ENCODE data around the gene GATA3.

DNA sequence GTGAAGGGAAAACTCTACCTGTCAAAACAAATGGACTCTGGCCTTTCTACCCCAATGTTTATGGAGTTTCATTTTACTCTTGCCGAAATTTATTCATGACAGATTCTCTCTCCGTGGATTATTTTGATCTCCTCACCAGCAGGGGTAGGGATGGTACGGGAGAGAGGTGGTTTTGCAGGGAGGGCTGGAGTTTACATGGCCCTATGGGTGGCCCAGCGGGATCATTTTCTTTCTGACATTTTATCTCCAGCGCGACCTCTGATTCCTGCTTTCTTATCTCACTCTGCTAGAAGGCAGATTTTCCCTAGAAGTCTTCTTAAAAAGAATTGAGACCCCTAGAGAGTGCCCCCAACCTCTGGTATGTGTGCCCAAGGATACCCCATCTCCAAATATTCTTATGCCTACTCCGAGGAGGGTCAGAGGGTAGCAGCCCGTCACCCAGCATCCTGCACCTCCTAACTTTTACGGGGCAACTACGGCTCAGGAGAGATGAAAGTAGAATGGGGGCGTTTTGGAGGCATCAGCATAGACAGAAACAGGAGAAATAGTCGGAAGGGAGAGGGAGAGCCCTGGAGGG, 10.1 kb upstream of the GATA3 start:
- no peak for TF ChIP-seq ZNF311 (CRISPR knock-in tag; IDR thresholded peaks at IDR 0.05)
- no peak for TF ChIP-seq POLR2A (conservative IDR thresholded peaks at IDR 0.05)
- TF ChIP-seq MAZ (CRISPR knock-in tag; conservative IDR thresholded peaks at IDR 0.05 in 1 of 2, IDR thresholded peaks at IDR 0.05 in 1 of 2) = no peak
- TF ChIP-seq, protein P1, sequence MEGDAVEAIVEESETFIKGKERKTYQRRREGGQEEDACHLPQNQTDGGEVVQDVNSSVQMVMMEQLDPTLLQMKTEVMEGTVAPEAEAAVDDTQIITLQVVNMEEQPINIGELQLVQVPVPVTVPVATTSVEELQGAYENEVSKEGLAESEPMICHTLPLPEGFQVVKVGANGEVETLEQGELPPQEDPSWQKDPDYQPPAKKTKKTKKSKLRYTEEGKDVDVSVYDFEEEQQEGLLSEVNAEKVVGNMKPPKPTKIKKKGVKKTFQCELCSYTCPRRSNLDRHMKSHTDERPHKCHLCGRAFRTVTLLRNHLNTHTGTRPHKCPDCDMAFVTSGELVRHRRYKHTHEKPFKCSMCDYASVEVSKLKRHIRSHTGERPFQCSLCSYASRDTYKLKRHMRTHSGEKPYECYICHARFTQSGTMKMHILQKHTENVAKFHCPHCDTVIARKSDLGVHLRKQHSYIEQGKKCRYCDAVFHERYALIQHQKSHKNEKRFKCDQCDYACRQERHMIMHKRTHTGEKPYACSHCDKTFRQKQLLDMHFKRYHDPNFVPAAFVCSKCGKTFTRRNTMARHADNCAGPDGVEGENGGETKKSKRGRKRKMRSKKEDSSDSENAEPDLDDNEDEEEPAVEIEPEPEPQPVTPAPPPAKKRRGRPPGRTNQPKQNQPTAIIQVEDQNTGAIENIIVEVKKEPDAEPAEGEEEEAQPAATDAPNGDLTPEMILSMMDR (IDR thresholded peaks at IDR 0.05 in 2 of 3, conservative IDR thresholded peaks at IDR 0.05 in 1 of 3; ENCODE audit: insufficient read depth in 2 of 3, low read depth in 1 of 3, low read length in 3 of 3) = no peak
- no peak for TF ChIP-seq ZNF445 (CRISPR knock-in tag; IDR thresholded peaks at IDR 0.05; ENCODE audit: low read depth)
- TF ChIP-seq CHD2 (IDR thresholded peaks at IDR 0.05; ENCODE audit: low read depth, low read length) = no peak
- TF ChIP-seq, protein P2, sequence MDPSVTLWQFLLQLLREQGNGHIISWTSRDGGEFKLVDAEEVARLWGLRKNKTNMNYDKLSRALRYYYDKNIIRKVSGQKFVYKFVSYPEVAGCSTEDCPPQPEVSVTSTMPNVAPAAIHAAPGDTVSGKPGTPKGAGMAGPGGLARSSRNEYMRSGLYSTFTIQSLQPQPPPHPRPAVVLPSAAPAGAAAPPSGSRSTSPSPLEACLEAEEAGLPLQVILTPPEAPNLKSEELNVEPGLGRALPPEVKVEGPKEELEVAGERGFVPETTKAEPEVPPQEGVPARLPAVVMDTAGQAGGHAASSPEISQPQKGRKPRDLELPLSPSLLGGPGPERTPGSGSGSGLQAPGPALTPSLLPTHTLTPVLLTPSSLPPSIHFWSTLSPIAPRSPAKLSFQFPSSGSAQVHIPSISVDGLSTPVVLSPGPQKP (CRISPR knock-in tag; IDR thresholded peaks at IDR 0.05) = no peak
- no peak for TF ChIP-seq BRCA1 (IDR thresholded peaks at IDR 0.05)
- TF ChIP-seq BRCA1 (CRISPR knock-in tag; IDR thresholded peaks at IDR 0.05) = no peak
- TF ChIP-seq, protein P3, sequence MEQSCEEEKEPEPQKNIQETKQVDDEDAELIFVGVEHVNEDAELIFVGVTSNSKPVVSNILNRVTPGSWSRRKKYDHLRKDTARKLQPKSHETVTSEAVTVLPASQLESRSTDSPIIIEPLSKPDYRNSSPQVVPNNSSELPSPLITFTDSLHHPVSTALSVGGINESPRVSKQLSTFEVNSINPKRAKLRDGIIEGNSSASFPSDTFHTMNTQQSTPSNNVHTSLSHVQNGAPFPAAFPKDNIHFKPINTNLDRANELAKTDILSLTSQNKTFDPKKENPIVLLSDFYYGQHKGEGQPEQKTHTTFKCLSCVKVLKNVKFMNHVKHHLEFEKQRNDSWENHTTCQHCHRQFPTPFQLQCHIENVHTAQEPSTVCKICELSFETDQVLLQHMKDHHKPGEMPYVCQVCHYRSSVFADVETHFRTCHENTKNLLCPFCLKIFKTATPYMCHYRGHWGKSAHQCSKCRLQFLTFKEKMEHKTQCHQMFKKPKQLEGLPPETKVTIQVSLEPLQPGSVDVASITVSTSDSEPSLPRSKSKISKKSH (CRISPR knock-in tag; IDR thresholded peaks at IDR 0.05) = no peak
- TF ChIP-seq NFYB (IDR thresholded peaks at IDR 0.05; ENCODE audit: extremely low read depth, insufficient read length) = no peak
- TF ChIP-seq EZH2 (IDR thresholded peaks at IDR 0.05; ENCODE audit: borderline replicate concordance, low read depth, low read length) = no peak
- TF ChIP-seq ZNF551 (CRISPR knock-in tag; IDR thresholded peaks at IDR 0.05) = no peak
